ENCODE results near the gene CDC42. TPM values are rescaled to one million over a fixed set of nuclear protein-coding genes. Genes with fewer than 3 reads are reported as not detected.

CDC42 gene
- total and polyA plus RNA-seq, 7 experiments from 2014 or later, result 186 to 427 (median 305) TPM

DNA sequence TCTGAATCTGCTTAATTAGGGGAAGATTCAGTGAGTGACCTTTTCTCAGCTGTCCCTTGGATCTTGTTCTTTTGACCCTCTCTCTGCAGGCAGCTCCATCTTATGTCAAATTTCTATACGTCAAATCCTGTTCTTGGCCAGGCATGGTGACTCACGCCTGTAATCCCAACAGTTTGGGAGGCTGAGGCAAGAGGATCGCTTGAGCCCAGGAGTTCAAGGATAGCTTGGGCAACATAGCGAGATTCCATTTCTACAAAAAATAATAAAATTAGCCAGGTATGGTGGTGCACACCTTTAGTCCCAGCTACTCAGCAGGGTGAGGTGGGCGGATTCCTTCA is 12.3 kb upstream of the CDC42 start:
- H3K4me1 Mint-ChIP-seq, result peaks cover 40 to 79% (median 58%) of the 10 kb centered on the region in 7 donors
- H3K27ac Mint-ChIP-seq, result peak overlapping the region; percentile 95 to 100 (median 99)
- Histone ChIP-seq H3K27me3 (ENCODE audit: control insufficient read depth in 2 of 2, insufficient read depth in 2 of 2, low read length in 2 of 2) (no peaks in the 10 kb centered on the region), H3K4me1 (ENCODE audit: control insufficient read depth in 2 of 2, insufficient read depth in 2 of 2, low read length in 2 of 2) (peaks cover 31 to 70% of the 10 kb centered on the region in 2 donors), H3K27ac (ENCODE audit: low read depth, low read length) (peak overlapping the region; percentile 95), H3K36me3 (ENCODE audit: control insufficient read depth in 2 of 3, insufficient read depth in 3 of 3, low read length in 3 of 3) (no peaks in the 10 kb centered on the region), H3K4me3 (ENCODE audit: low read length) (peak overlapping the region; percentile 25), H3K9me3 (ENCODE audit: control insufficient read depth in 2 of 3, low read length in 3 of 3) (no peaks in the 10 kb centered on the region)
- ChIA-PET POLR2A (interaction anchor here (0.9 to 25.0 kb wide), 10 partner anchors 13 to 257 kb away, joined by 3 to 774 read pairs (median 4); partner anchors contain the start of genes CDC42 and USP48), CTCF (interaction anchor here (1.1 to 4.8 kb wide), 6 partner anchors 9 to 18 kb away, joined by 3 to 37 read pairs (median 15); partner anchors contain the start of gene CDC42)
- peaks cover 0 to 3% (median 2%) of the 10 kb centered on the region in 5 donors for H3K36me3 Mint-ChIP-seq
- H3K9me3 Mint-ChIP-seq, result peaks cover 0 to 3% (median 1%) of the 10 kb centered on the region in 11 donors
- peak overlapping the region; percentile 66 to 90 (median 81) for H3K4me3 Mint-ChIP-seq
- ATAC-seq (no peak), DNase-seq (no peak)
- H3K27me3 Mint-ChIP-seq, result no peaks in the 10 kb centered on the region
- intact Hi-C loops (cut with micrococcal nuclease), result loop anchor here (1.0 kb wide), 1 partner anchor 12 kb away; the partner anchor contains the start of gene CDC42 (in 2 of the 2)

DNA sequence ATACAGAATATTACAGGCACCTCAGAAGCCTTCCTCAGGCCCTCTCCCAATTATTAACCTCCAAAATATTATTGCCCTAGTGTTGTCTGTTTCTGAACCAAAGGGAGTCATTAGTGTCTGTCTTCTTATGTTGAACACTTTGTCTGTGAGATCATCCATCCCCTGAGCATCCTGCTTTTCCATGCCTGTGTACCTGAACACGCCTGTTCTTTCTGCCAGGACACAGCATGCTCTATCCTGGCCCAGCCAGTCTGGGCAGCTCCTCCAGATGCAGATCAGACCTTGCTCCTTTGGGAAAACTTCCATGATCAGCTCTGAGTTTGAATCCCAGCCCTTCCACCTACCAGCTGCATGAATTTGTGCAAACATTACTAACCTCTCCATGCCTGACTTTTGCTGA is 11.0 kb upstream of the CDC42 start:
- Histone ChIP-seq H3K27ac (ENCODE audit: low read depth, low read length) (peak overlapping the region; percentile 67), H3K27me3 (ENCODE audit: control insufficient read depth in 2 of 2, insufficient read depth in 2 of 2, low read length in 2 of 2) (no peaks in the 10 kb centered on the region), H3K4me1 (ENCODE audit: control insufficient read depth in 2 of 2, insufficient read depth in 2 of 2, low read length in 2 of 2) (peaks cover 31 to 74% of the 10 kb centered on the region in 2 donors), H3K9me3 (ENCODE audit: control insufficient read depth in 2 of 3, low read length in 3 of 3) (no peaks in the 10 kb centered on the region), H3K36me3 (ENCODE audit: control insufficient read depth in 2 of 3, insufficient read depth in 3 of 3, low read length in 3 of 3) (no peaks in the 10 kb centered on the region), H3K4me3 (ENCODE audit: low read length) (no peak overlapping the region)
- Mint-ChIP-seq H3K9me3 (peaks cover 0 to 5% (median 4%) of the 10 kb centered on the region in 11 donors), H3K4me3 (peak overlapping the region in 9 of 10 donors; percentile 14 to 82 (median 56)), H3K27ac (peak overlapping the region; percentile 78 to 100 (median 99)), H3K4me1 (peaks cover 46 to 82% (median 62%) of the 10 kb centered on the region in 7 donors), H3K36me3 (peaks cover 0 to 7% (median 5%) of the 10 kb centered on the region in 5 donors), H3K27me3 (no peaks in the 10 kb centered on the region)
- ChIA-PET POLR2A (interaction anchor here (14.1 to 25.0 kb wide), 2 partner anchors 13 to 14 kb away, joined by 312 to 774 read pairs; partner anchors contain the start of gene CDC42), CTCF (interaction anchor here (1.0 kb wide), 1 partner anchor 11 kb away, joined by 3 read pairs; the partner anchor contains the start of gene CDC42)
- intact Hi-C loops (cut with micrococcal nuclease), result no loop called here
- no peak for DNase-seq
- no peak for ATAC-seq

DNA sequence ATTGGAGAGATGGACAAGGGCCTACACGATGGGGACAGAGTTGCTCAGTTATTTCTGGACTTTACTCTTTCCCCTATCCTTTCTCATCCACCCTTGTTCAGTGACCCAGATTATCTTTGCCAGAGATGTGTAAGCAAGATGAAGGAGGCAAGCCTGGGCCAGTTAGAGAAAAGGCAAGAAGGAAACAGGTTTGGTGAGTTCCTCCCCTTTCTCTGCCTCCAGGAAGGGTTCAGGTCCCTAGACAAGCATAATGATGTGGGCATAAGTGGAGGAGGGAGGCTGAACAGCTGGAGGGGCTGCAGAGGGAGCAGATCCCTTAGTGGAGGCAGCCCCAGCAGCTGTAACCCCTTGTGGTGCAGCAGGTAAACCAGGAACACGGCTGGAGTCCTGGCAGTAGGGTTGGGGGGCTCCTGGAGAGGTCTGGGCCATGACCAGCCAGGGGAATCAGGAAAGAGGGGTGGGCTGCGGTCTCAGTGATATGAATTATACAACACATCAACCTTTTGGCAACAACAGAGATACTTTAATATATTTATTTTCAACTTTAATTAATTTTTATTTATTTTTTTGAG is 9.2 kb upstream of the CDC42 start:
- no peaks in the 10 kb centered on the region for H3K9me3 ChIP-seq (ENCODE audit: control insufficient read depth in 2 of 3, low read length in 3 of 3)
- CTCF ChIA-PET, result no interaction called here

DNA sequence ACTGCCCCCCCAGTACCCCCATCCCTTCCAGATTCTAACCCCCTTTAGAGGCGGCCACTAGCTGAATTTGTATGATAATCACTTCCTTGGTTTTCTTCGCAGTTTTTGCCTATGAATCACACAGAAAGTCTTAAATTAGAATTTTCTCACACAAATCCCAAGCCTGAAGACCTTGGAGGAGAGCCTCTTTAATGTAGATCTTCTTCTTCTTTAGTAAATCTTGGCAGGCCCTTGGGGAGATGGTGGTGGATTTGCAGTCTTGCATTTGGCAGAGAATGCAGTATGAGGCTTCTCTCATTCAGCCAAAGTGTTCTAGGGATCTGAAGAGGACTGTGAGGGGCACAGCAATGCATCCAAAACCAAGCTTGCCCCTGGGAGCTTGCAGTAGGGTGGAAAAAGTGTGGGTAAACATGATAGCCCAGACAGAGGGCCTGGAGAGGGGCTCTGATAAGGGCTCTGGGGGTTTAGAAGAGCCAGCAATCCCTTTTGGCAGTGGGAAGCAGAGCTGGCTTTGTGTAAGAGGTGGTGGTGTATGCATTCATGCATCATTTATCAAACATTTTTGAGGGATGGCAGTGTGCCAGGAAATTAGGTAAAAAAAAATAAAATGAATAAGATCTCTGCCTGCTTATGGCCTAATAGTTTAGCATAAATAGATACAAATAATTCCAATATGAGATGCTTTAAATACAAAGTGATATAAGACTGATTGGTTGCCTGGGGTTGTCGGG is 7.7 kb upstream of the CDC42 start:
- no peaks in the 10 kb centered on the region for H3K9me3 ChIP-seq (ENCODE audit: control insufficient read depth in 2 of 3, low read length in 3 of 3)
- H3K36me3 ChIP-seq (ENCODE audit: control insufficient read depth in 2 of 3, insufficient read depth in 3 of 3, low read length in 3 of 3), result no peaks in the 10 kb centered on the region
- H3K27me3 ChIP-seq (ENCODE audit: control insufficient read depth in 2 of 2, insufficient read depth in 2 of 2, low read length in 2 of 2), result no peaks in the 10 kb centered on the region
- no peaks in the 10 kb centered on the region for H3K27me3 Mint-ChIP-seq
- intact Hi-C loops (cut with micrococcal nuclease), result no loop called here
- peak overlapping the region in 8 of 9 donors; percentile 0 to 71 (median 16) for H3K27ac Mint-ChIP-seq
- peaks cover 22 to 56% of the 10 kb centered on the region in 2 donors for H3K4me1 ChIP-seq (ENCODE audit: control insufficient read depth in 2 of 2, insufficient read depth in 2 of 2, low read length in 2 of 2)
- peak in 2 of 9 donors; percentile 32 to 41 for DNase-seq
- H3K27ac ChIP-seq (ENCODE audit: low read depth, low read length), result no peak overlapping the region
- H3K4me3 Mint-ChIP-seq, result peak overlapping the region in 7 of 10 donors; percentile 0 to 46 (median 27)
- H3K9me3 Mint-ChIP-seq, result peaks cover 0 to 5% (median 4%) of the 10 kb centered on the region in 11 donors
- ChIA-PET POLR2A (interaction anchor here (14.1 to 25.0 kb wide), 2 partner anchors 10 to 17 kb away, joined by 312 to 774 read pairs; partner anchors contain the start of gene CDC42), CTCF (interaction anchor here (0.6 kb wide), 1 partner anchor 20 kb away, joined by 3 read pairs; no protein-coding TSS in a partner anchor)
- no peak for ATAC-seq
- H3K4me3 ChIP-seq (ENCODE audit: low read length), result no peak overlapping the region
- peaks cover 0 to 7% (median 5%) of the 10 kb centered on the region in 5 donors for H3K36me3 Mint-ChIP-seq
- peaks cover 47 to 79% (median 58%) of the 10 kb centered on the region in 7 donors for H3K4me1 Mint-ChIP-seq

More for the DNA sequence above, 9.2 kb upstream of the CDC42 start:
- peak overlapping the region; percentile 35 for H3K27ac ChIP-seq (ENCODE audit: low read depth, low read length)
- no peaks in the 10 kb centered on the region for H3K36me3 ChIP-seq (ENCODE audit: control insufficient read depth in 2 of 3, insufficient read depth in 3 of 3, low read length in 3 of 3)
- no peaks in the 10 kb centered on the region for H3K27me3 ChIP-seq (ENCODE audit: control insufficient read depth in 2 of 2, insufficient read depth in 2 of 2, low read length in 2 of 2)
- H3K9me3 Mint-ChIP-seq, result peaks cover 0 to 5% (median 4%) of the 10 kb centered on the region in 11 donors
- H3K4me3 Mint-ChIP-seq, result peak overlapping the region in 7 of 10 donors; percentile 1 to 69 (median 49)
- H3K27me3 Mint-ChIP-seq, result no peaks in the 10 kb centered on the region
- peaks cover 0 to 7% (median 5%) of the 10 kb centered on the region in 5 donors for H3K36me3 Mint-ChIP-seq
- H3K4me3 ChIP-seq (ENCODE audit: low read length), result no peak overlapping the region
- intact Hi-C loops (cut with micrococcal nuclease), result no loop called here
- DNase-seq, result no peak
- H3K27ac Mint-ChIP-seq, result peak overlapping the region; percentile 25 to 100 (median 84)
- peaks cover 28 to 59% of the 10 kb centered on the region in 2 donors for H3K4me1 ChIP-seq (ENCODE audit: control insufficient read depth in 2 of 2, insufficient read depth in 2 of 2, low read length in 2 of 2)
- no peak for ATAC-seq
- POLR2A ChIA-PET, result interaction anchor here (14.1 to 25.0 kb wide), 2 partner anchors 12 to 16 kb away, joined by 312 to 774 read pairs; partner anchors contain the start of gene CDC42
- peaks cover 43 to 78% (median 58%) of the 10 kb centered on the region in 7 donors for H3K4me1 Mint-ChIP-seq

DNA sequence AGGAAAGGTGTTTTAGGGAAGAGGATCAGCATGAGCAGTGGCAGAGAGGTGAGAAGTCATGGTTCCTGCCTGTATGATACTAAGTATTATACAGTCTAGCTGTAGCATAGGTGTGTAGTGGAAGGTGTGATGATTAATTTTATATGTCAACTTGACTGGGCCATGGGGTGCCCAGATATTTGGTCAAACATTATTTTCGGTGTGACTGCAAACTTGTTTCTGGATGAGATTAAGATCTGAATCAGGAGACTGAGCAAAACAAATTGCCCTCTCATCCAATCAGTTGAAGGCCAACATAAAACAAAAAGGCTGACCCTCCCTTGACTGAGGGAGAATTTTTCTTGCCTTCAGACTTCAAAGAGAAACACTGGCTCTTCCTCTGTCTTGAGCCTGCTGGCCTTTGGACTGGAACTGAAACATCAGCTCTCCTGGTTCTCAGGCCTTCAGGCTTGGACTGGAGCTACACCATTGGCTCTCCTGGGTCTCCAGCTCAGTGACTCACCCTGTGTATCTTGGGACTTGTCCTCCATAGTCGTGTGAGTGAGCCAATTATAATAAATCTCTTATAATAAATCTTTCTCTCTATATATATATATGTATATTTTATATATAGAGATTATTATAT is 6.8 kb upstream of the CDC42 start:
- H3K27ac ChIP-seq (ENCODE audit: low read depth, low read length), result no peak overlapping the region
- H3K27me3 ChIP-seq (ENCODE audit: control insufficient read depth in 2 of 2, insufficient read depth in 2 of 2, low read length in 2 of 2), result no peaks in the 10 kb centered on the region
- Mint-ChIP-seq H3K27me3 (no peaks in the 10 kb centered on the region), H3K27ac (peak overlapping the region; percentile 0 to 71 (median 21)), H3K9me3 (peaks cover 0 to 5% (median 4%) of the 10 kb centered on the region in 11 donors), H3K36me3 (peaks cover 0 to 7% (median 5%) of the 10 kb centered on the region in 5 donors), H3K4me1 (peaks cover 42 to 76% (median 56%) of the 10 kb centered on the region in 7 donors), H3K4me3 (peak overlapping the region in 5 of 10 donors; percentile 0 to 32 (median 3))
- DNase-seq, result no peak
- no peaks in the 10 kb centered on the region for H3K36me3 ChIP-seq (ENCODE audit: control insufficient read depth in 2 of 3, insufficient read depth in 3 of 3, low read length in 3 of 3)
- peaks cover 14 to 48% of the 10 kb centered on the region in 2 donors for H3K4me1 ChIP-seq (ENCODE audit: control insufficient read depth in 2 of 2, insufficient read depth in 2 of 2, low read length in 2 of 2)
- intact Hi-C loops (cut with micrococcal nuclease), result no loop called here
- H3K9me3 ChIP-seq (ENCODE audit: control insufficient read depth in 2 of 3, low read length in 3 of 3), result no peaks in the 10 kb centered on the region
- POLR2A ChIA-PET, result interaction anchor here (14.1 kb wide), 1 partner anchor 18 kb away, joined by 312 read pairs; no protein-coding TSS in a partner anchor
- ATAC-seq, result no peak
- no peak overlapping the region for H3K4me3 ChIP-seq (ENCODE audit: low read length)
- CTCF ChIA-PET, result interaction anchor here (0.6 kb wide), 1 partner anchor 20 kb away, joined by 3 read pairs; no protein-coding TSS in a partner anchor

Data from naive thymus-derived CD4-positive, alpha-beta T cell (primary cell).